Activated CD4-positive, alpha-beta T cell treated with anti-CD3 and anti-CD28 coated beads, Interleukin-2, amount 50 U/mL, for 4 hours (primary cell): Measurements from ENCODE around the gene EIF3D.

ENCODE experiments used
- DNase-seq, 2 experiments: peaks; one replicate each; pipeline ENCODE4 v3.0.0-alpha.2; 2020

EIF3D gene

DNA sequence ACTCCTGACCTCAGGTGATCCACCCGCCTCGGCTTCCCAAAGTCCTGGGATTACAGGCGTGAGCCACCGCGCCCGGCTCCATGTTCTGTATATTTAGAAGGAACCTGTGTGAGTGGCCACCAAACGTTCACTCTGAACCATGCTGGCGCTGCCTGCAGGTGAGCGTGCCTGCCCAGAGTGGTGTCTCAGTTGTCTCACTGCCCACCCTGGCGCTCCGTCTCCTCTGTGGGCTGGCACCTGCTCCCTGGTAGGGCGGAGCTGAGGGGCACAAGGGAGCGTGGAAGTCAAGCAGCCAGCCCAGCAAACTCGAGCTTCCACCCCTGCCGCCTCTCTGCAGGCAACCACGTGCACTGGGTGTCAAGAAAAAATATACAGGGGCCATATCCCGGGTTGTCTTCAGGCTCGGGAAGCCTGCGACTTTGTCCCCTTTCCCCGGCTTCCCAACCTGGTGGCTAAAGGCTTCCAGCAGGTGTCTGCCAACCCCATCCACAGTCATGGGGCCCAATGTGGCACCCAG is 64.2 kb downstream of the EIF3D start:
- no peak for DNase-seq

DNA sequence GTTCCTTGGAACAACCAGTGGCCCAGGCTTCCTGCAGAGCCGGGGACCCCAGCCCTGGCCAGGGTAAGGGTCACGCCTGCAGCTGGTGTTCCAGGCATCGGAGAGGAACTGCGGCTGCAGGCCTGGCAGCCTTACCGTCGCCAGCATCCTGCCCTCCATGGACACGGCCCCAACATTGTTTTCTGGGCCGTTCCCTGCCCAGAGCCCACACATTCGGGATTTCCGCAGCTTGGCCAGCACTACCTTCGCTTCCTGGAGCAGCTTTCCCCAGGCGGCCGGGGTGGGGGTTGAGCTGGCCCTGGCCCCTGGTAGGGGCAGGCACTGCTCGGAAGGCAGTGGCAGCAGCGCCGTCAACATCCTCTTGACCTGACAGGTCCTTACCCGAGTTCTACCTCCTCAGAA is 65.2 kb downstream of the EIF3D start:
- DNase-seq = no peak

DNA sequence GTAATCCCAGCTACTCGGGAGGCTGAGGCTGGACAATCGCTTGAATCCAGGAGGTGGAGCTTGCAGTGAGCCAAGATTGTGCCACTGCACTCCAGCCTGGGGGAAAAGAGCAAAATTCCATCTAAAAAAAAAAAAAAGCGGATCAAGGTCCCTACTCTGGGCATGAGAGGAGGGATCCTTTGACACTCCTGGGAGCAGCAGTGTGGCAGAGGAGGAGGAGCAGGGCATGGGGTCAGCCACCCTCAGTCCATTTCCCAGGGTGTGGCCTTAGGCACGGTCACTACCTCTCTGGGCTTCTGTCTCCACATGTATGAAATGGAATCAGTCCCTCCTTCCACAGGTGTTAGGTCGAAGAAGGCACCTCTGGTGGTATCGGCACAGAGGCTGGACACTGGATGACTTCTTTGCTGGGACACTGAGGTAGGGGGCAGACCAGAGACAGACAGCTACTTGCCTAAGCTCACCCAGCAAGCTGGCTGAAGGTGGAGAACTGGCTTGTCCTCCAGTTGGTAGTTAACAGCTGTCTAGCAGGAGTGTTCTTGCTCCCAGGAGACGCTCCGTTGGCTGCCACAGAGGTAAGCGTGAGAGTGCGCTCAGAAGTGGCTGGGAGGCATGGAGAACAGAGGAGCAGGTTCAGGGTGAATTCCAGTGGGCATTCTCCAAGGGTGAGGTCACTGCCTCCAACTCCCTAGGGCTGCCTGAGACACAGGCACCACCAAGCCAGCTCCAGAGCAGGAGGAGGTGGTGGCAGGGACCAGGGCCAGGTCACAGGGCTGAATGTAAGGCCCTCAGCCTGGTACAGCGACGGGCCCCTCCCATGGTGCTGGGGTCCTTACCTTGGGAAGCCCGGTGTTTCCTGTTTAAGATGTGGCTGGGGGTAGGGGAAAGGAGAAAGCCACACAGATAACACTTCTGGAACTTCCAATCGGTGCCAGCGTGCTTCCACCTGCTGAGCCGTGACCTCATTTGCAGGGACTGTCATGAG is 67.0 kb downstream of the EIF3D start:
- DNase-seq = no peak
